Neural cell (in vitro differentiated cells): ENCODE measurements around the gene EPHA4. TPM values are rescaled to one million over a fixed set of nuclear protein-coding genes. Genes with fewer than 3 reads are reported as not detected.

Experiments used
- H2AFZ ChIP-seq: fragments of 200-600, 300-800 bp; sonication (generic), shearing (Covaris generic); 2 replicates; pipeline ENCODE4 v1.6.0; 2014; ENCODE audit warnings: low read depth, mild to moderate bottlenecking, antibody characterized with exemption, low read length, moderate library complexity
- H3F3A ChIP-seq: fragments of 200-600 bp; shearing (Covaris generic); 2 replicates; pipeline ENCODE4 v1.6.1; 2016; ENCODE audit warnings: mild to moderate bottlenecking, moderate library complexity, mixed read lengths, antibody characterized with exemption, low read length; ENCODE audit not compliant: insufficient read depth, poor library complexity, severe bottlenecking
- H3K27ac ChIP-seq: fragments of 200-600, 300-800 bp; sonication (generic), shearing (Covaris generic); 2 replicates; pipeline ENCODE4 v1.5.1; 2014; ENCODE audit warnings: mild to moderate bottlenecking, low read length, moderate library complexity
- H3K27me3 ChIP-seq: fragments of 300-800, 200-600 bp; sonication (generic), shearing (Covaris generic); 2 replicates; pipeline ENCODE4 v1.6.0; 2014; ENCODE audit warnings: mild to moderate bottlenecking, low read depth, low read length, moderate library complexity; ENCODE audit not compliant: insufficient read depth
- H3K36me3 ChIP-seq: fragments of 300-800, 200-600 bp; sonication (generic), shearing (Covaris generic); 2 replicates; pipeline ENCODE4 v1.5.1; 2014; ENCODE audit warnings: mild to moderate bottlenecking, antibody characterized with exemption, low read length, moderate library complexity; ENCODE audit not compliant: insufficient read depth
- H3K4me2 ChIP-seq: fragments of 300-800, 200-600 bp; sonication (generic), shearing (Covaris generic); 2 replicates; pipeline ENCODE4 v1.6.0; 2014; ENCODE audit warnings: mild to moderate bottlenecking, low read length
- H3K4me3 ChIP-seq: fragments of 300-800, 200-600 bp; sonication (generic), shearing (Covaris generic); 2 replicates; pipeline ENCODE4 v1.5.1; 2014; ENCODE audit warnings: mild to moderate bottlenecking, low read length, moderate library complexity
- H3K79me2 ChIP-seq: fragments of 200-600 bp; shearing (Covaris generic); replicated peaks from 2 replicates; pipeline ENCODE4 v1.6.0; 2014; ENCODE audit warnings: mild to moderate bottlenecking, low read length, moderate library complexity; ENCODE audit not compliant: insufficient read depth
- H3K9ac ChIP-seq: fragments of 300-800, 200-600 bp; sonication (generic), shearing (Covaris generic); 2 replicates; pipeline ENCODE4 v1.6.1; 2016; ENCODE audit warnings: mild to moderate bottlenecking, low read length, mixed read lengths
- H3K9me2 ChIP-seq: fragments of 200-600 bp; shearing (Covaris generic); 2 replicates; pipeline ENCODE4 v1.6.1; 2016; ENCODE audit warnings: mild to moderate bottlenecking, low read length, mixed read lengths; ENCODE audit not compliant: insufficient read depth
- H3K9me3 ChIP-seq: fragments of 200-600, 300-800 bp; sonication (generic), shearing (Covaris generic); 2 replicates; pipeline ENCODE4 v1.6.1; 2016; ENCODE audit warnings: mild to moderate bottlenecking, mixed run types, low read length, moderate library complexity, mixed read lengths
- H4K20me1 ChIP-seq: fragments of 200-600 bp; shearing (Covaris generic); 2 replicates; pipeline ENCODE4 v1.6.1; 2016; ENCODE audit warnings: mild to moderate bottlenecking, mixed run types; ENCODE audit not compliant: insufficient read depth
- EP300 ChIP-seq: fragments of 450-650 bp; conservative IDR thresholded peaks from 2 replicates; pipeline ENCODE4 v1.6.1; 2014; ENCODE audit warnings: antibody characterized with exemption, mild to moderate bottlenecking, moderate library complexity; ENCODE audit not compliant: poor library complexity, severe bottlenecking
- EZH2 ChIP-seq: fragments of 200-600, 300-800 bp; shearing (Covaris generic), sonication (generic); IDR thresholded peaks from 2 replicates; pipeline ENCODE4 v1.6.1; 2014; ENCODE audit warnings: antibody characterized with exemption, low read length, borderline replicate concordance, mild to moderate bottlenecking; ENCODE audit not compliant: insufficient read depth, poor library complexity, severe bottlenecking
- MXI1 ChIP-seq: fragments of 450-650 bp; conservative IDR thresholded peaks from 2 replicates; pipeline ENCODE4 v1.6.1; 2014; ENCODE audit warnings: antibody characterized with exemption, mild to moderate bottlenecking; ENCODE audit not compliant: poor library complexity, severe bottlenecking
- POLR2AphosphoS5 ChIP-seq: IDR thresholded peaks from 2 replicates; pipeline ENCODE4 v1.6.1; 2012
- RAD21 ChIP-seq: fragments of 450-650 bp; conservative IDR thresholded peaks from 2 replicates; pipeline ENCODE4 v1.6.1; 2014; ENCODE audit warnings: antibody characterized with exemption, mild to moderate bottlenecking, moderate library complexity
- SMC3 ChIP-seq: fragments of 450-650 bp; conservative IDR thresholded peaks from 2 replicates; pipeline ENCODE4 v1.6.1; 2014; ENCODE audit warnings: antibody characterized with exemption, mild to moderate bottlenecking, moderate library complexity; ENCODE audit not compliant: poor library complexity
- TAF1 ChIP-seq: IDR thresholded peaks from 2 replicates; pipeline ENCODE4 v1.6.1; 2012; ENCODE audit warnings: low read depth
- polyA plus RNA-seq: library from polyadenylated mRNA; depleted of rRNA; stranded (reverse); fragments of >200 nt; gene quantifications from 2 replicates; pipeline ENCODE4 v1.2.3, GENCODE V29; 2014
- TF ChIP-seq, protein P1 (sequence below): IDR thresholded peaks from 2 replicates; pipeline ENCODE4 v1.6.1; 2012; ENCODE audit warnings: borderline replicate concordance
- TF ChIP-seq, protein P2 (sequence below): fragments of 450-650 bp; IDR thresholded peaks from 2 replicates; pipeline ENCODE4 v1.5.1; 2014; ENCODE audit warnings: antibody characterized with exemption, mild to moderate bottlenecking, moderate library complexity; ENCODE audit not compliant: poor library complexity, severe bottlenecking

EPHA4 gene
- polyA plus RNA-seq, 1 donor from 2014 or later, result 71.1 TPM

DNA sequence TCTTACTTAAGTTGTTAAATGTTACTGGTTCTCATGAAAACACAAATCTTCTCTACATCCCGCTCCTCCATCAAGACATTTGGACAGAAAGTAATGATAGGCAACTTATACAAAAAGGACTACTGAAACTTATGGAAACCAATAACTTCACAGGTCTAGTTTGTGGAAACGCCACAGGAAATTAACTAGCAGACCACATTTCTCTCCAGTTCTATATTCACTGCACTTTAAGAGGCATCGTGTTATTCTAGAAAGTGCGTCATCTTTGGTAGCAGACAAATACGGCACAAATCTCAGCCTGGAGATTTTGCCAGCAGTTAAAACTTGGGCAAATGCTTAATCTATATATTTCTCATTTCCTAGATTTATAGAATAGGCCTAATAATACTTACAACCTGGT is 164.3 kb downstream of the EPHA4 start:
- H3K9me2 ChIP-seq, result no peaks in the 10 kb centered on the region
- no peak overlapping the region for H3K9ac ChIP-seq
- no peak overlapping the region for H3K27ac ChIP-seq
- no peaks in the 10 kb centered on the region for H3K79me2 ChIP-seq
- no peaks in the 10 kb centered on the region for H3K9me3 ChIP-seq
- H3K4me2 ChIP-seq, result no peak overlapping the region
- H3F3A ChIP-seq, result no peaks in the 10 kb centered on the region
- H2AFZ ChIP-seq, result no peak overlapping the region
- TF ChIP-seq POLR2AphosphoS5 (no peak), MXI1 (no peak), RAD21 (no peak), EZH2 (no peak), EP300 (no peak), SMC3 (no peak), TAF1 (no peak)
- TF ChIP-seq, protein P1, sequence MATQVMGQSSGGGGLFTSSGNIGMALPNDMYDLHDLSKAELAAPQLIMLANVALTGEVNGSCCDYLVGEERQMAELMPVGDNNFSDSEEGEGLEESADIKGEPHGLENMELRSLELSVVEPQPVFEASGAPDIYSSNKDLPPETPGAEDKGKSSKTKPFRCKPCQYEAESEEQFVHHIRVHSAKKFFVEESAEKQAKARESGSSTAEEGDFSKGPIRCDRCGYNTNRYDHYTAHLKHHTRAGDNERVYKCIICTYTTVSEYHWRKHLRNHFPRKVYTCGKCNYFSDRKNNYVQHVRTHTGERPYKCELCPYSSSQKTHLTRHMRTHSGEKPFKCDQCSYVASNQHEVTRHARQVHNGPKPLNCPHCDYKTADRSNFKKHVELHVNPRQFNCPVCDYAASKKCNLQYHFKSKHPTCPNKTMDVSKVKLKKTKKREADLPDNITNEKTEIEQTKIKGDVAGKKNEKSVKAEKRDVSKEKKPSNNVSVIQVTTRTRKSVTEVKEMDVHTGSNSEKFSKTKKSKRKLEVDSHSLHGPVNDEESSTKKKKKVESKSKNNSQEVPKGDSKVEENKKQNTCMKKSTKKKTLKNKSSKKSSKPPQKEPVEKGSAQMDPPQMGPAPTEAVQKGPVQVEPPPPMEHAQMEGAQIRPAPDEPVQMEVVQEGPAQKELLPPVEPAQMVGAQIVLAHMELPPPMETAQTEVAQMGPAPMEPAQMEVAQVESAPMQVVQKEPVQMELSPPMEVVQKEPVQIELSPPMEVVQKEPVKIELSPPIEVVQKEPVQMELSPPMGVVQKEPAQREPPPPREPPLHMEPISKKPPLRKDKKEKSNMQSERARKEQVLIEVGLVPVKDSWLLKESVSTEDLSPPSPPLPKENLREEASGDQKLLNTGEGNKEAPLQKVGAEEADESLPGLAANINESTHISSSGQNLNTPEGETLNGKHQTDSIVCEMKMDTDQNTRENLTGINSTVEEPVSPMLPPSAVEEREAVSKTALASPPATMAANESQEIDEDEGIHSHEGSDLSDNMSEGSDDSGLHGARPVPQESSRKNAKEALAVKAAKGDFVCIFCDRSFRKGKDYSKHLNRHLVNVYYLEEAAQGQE, result no peak
- TF ChIP-seq, protein P2, sequence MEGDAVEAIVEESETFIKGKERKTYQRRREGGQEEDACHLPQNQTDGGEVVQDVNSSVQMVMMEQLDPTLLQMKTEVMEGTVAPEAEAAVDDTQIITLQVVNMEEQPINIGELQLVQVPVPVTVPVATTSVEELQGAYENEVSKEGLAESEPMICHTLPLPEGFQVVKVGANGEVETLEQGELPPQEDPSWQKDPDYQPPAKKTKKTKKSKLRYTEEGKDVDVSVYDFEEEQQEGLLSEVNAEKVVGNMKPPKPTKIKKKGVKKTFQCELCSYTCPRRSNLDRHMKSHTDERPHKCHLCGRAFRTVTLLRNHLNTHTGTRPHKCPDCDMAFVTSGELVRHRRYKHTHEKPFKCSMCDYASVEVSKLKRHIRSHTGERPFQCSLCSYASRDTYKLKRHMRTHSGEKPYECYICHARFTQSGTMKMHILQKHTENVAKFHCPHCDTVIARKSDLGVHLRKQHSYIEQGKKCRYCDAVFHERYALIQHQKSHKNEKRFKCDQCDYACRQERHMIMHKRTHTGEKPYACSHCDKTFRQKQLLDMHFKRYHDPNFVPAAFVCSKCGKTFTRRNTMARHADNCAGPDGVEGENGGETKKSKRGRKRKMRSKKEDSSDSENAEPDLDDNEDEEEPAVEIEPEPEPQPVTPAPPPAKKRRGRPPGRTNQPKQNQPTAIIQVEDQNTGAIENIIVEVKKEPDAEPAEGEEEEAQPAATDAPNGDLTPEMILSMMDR, result no peak
- no peaks in the 10 kb centered on the region for H3K36me3 ChIP-seq
- H3K27me3 ChIP-seq, result no peaks in the 10 kb centered on the region
- no peaks in the 10 kb centered on the region for H4K20me1 ChIP-seq
- H3K4me3 ChIP-seq, result no peak overlapping the region

DNA sequence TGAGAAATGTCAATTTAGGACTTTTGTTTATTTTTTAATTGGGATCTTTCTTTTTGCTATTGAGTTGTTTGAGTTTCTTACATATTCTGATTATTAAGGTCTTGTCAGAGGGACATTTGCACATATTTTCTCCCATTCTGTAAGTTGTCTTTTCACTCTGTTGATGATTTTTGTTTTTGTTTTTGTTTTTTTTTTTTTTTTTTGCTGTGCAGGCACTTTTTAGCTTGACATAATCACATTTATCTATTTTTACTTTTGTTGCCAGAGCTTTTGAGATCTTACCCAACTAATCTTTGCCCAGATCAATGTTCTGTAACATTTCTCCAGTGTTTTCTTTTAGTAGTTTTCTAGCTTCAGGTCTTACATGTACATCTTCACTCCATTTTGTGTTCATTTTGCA is 166.6 kb downstream of the EPHA4 start:
- TF ChIP-seq, protein P2, result no peak
- TF ChIP-seq POLR2AphosphoS5, result no peak
- no peak for TF ChIP-seq EZH2
- no peak for TF ChIP-seq MXI1
- TF ChIP-seq EP300, result no peak
- TF ChIP-seq RAD21, result no peak
- TF ChIP-seq TAF1, result no peak
- no peak for TF ChIP-seq SMC3
- TF ChIP-seq, protein P1, result no peak

More for the DNA sequence above, 166.6 kb downstream of the EPHA4 start:
- Histone ChIP-seq H4K20me1 (no peaks in the 10 kb centered on the region), H3K27ac (no peak overlapping the region), H3K36me3 (no peaks in the 10 kb centered on the region), H3F3A (no peaks in the 10 kb centered on the region), H3K9me2 (no peaks in the 10 kb centered on the region), H3K9me3 (no peaks in the 10 kb centered on the region), H3K27me3 (no peaks in the 10 kb centered on the region), H3K4me2 (no peak overlapping the region), H3K9ac (no peak overlapping the region), H3K4me3 (no peak overlapping the region), H3K79me2 (no peaks in the 10 kb centered on the region), H2AFZ (no peak overlapping the region)
